ENCODE measurements around the gene KPNA6.
A peak's percentile ranks its signal among the peaks of the same experiment; 100 is the strongest.
"Not testable (repeated sequence)": the region's sequence is repeated elsewhere in the genome, so short reads cannot be mapped to it uniquely, and the experiment has no call there.

Gene KPNA6

DNA sequence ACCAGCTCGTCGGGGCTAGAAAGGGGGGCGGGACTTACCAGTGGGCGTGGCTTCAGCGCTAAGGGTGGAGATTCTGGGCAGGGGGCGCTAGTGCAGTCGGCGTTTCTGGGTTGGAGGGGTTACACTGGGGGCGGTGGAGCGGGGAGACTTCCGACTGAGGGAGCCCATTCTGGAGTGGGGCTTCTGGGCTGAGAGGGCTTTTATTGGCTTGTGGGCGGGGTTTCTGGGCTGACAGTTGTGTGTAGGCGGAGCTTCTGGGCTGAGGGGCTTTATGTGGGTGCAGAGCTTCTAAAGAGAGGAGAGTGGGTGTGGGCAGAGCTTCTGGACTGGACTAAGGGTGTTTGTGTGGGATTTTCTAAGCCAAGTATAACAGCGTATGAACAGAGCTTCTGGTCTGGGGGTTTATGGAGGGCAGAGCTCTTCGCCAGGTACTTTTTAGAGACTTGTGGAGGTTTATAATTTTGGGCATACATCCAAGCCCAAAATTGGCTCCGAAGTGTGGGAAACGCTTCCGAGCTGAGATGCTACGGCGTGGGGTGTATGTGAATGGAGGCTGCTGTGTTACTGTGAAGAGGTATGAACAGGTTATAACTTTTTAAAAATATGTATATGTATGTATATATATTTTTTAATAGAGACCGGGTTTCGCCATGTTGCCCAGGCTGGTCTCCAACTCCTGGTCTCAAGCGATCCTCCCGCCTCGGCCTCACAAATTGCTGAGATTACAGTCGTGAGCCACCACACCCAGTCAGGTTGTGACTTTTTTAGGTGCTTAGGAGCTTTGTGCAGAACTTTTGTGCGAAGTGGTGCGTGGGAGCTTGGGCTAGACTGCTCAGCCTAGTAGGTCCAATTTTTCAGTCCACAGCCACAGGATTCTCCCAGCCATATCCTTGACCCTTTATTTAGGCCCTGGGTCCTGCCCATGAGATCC lies 34.3 kb upstream of the KPNA6 start:
- Histone ChIP-seq H3K9me3 (ENCODE audit: control insufficient read depth, insufficient read depth, low read length) (no peaks in the 10 kb centered on the region), H3K36me3 (ENCODE audit: control insufficient read depth, insufficient read depth, low read length) (peaks cover 20% of the 10 kb centered on the region), H3K4me3 (ENCODE audit: low read depth, low read length) (peak overlapping the region; percentile 89), H3K27me3 (ENCODE audit: control insufficient read depth, insufficient read depth, low read length) (no peaks in the 10 kb centered on the region), H3K9ac (ENCODE audit: low read depth, low read length) (no peak overlapping the region), H3K4me1 (ENCODE audit: control insufficient read depth, insufficient read depth, low read length) (peaks cover 17% of the 10 kb centered on the region)

- Histone ChIP-seq H3K27me3 (ENCODE audit: control insufficient read depth, insufficient read depth, low read length) (no peaks in the 10 kb centered on the region), H3K9ac (ENCODE audit: low read depth, low read length) (no peak overlapping the region), H3K36me3 (ENCODE audit: control insufficient read depth, insufficient read depth, low read length) (peaks cover 20% of the 10 kb centered on the region)
These were observed 33.0 kb upstream of the KPNA6 start for GRCh38 chr1:32074841-32075240.

DNA sequence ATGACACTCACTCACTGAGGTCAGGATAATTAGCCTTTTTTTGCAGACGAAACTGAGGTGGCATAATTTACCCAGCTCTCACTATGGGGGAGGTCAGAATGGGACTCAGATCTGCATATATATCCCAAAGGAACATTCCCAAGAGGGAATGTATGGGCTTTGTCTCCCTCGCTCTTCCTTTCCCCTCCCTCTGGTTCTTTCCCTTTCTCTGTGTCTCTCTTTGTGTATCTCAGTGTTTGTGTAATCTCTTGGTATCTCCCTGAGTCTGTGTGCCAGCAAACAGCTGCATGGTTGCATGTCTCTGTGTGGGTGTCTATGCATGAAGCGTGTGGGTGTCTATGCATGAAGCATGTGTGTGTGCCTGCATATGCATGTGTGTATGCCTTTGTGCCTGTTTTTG lies 30.4 kb upstream of the KPNA6 start:
- no peaks in the 10 kb centered on the region for H3K27me3 ChIP-seq (ENCODE audit: control insufficient read depth, insufficient read depth, low read length)
- H3K9me3 ChIP-seq (ENCODE audit: control insufficient read depth, insufficient read depth, low read length), result no peaks in the 10 kb centered on the region
- peaks cover 3% of the 10 kb centered on the region for H3K4me1 ChIP-seq (ENCODE audit: control insufficient read depth, insufficient read depth, low read length)
- H3K36me3 ChIP-seq (ENCODE audit: control insufficient read depth, insufficient read depth, low read length), result peaks cover 20% of the 10 kb centered on the region
- no peak overlapping the region for H3K4me3 ChIP-seq (ENCODE audit: low read depth, low read length)
- H3K9ac ChIP-seq (ENCODE audit: low read depth, low read length), result no peak overlapping the region

More at GRCh38 chr1:32074841-32075240, 33.0 kb upstream of the KPNA6 start:
- Histone ChIP-seq H3K4me3 (ENCODE audit: low read depth, low read length) (no peak overlapping the region), H3K9me3 (ENCODE audit: control insufficient read depth, insufficient read depth, low read length) (no peaks in the 10 kb centered on the region), H3K4me1 (ENCODE audit: control insufficient read depth, insufficient read depth, low read length) (peaks cover 9% of the 10 kb centered on the region)

GRCh38 chr1:32082022-32082421 lies 25.8 kb upstream of the KPNA6 start:
- Histone ChIP-seq H3K9ac (ENCODE audit: low read depth, low read length) (no peak overlapping the region), H3K9me3 (ENCODE audit: control insufficient read depth, insufficient read depth, low read length) (no peaks in the 10 kb centered on the region), H3K36me3 (ENCODE audit: control insufficient read depth, insufficient read depth, low read length) (peaks cover 9% of the 10 kb centered on the region), H3K27me3 (ENCODE audit: control insufficient read depth, insufficient read depth, low read length) (no peaks in the 10 kb centered on the region), H3K4me1 (ENCODE audit: control insufficient read depth, insufficient read depth, low read length) (no peaks in the 10 kb centered on the region), H3K4me3 (ENCODE audit: low read depth, low read length) (no peak overlapping the region)

GRCh38 chr1:32086381-32086780 lies 21.5 kb upstream of the KPNA6 start:
- not testable (repeated sequence) for H3K36me3 ChIP-seq (ENCODE audit: control insufficient read depth, insufficient read depth, low read length)

DNA sequence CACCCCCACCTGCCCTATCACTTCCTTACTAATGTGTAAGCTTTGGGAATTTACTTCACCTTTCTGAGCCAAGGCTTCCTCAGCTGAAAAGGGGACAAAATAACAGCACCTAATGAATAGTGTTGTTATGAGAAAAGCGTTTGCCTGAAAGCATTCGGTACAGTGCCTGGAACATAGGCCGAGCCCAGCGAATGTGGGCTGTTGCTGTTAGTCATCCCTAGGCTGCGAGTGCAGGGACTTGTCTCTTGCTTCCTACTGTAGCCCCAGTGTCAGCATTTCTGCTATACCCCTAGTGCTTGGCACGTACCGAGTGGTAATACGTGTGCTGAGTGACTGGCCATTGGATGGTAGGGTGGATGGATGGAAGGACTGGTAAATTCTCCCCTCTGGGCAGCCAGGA lies 16.7 kb upstream of the KPNA6 start:
- Histone ChIP-seq H3K27me3 (ENCODE audit: control insufficient read depth, insufficient read depth, low read length) (no peaks in the 10 kb centered on the region), H3K9me3 (ENCODE audit: control insufficient read depth, insufficient read depth, low read length) (no peaks in the 10 kb centered on the region), H3K4me1 (ENCODE audit: control insufficient read depth, insufficient read depth, low read length) (no peaks in the 10 kb centered on the region), H3K9ac (ENCODE audit: low read depth, low read length) (no peak overlapping the region), H3K4me3 (ENCODE audit: low read depth, low read length) (no peak overlapping the region), H3K36me3 (ENCODE audit: control insufficient read depth, insufficient read depth, low read length) (peaks cover 15% of the 10 kb centered on the region)

More at GRCh38 chr1:32086381-32086780, 21.5 kb upstream of the KPNA6 start:
- H3K9me3 ChIP-seq (ENCODE audit: control insufficient read depth, insufficient read depth, low read length); H3K4me3 ChIP-seq (ENCODE audit: low read depth, low read length); H3K27me3 ChIP-seq (ENCODE audit: control insufficient read depth, insufficient read depth, low read length); H3K9ac ChIP-seq (ENCODE audit: low read depth, low read length); H3K4me1 ChIP-seq (ENCODE audit: control insufficient read depth, insufficient read depth, low read length): not testable (repeated sequence)

GRCh38 chr1:32091591-32091990 lies 16.3 kb upstream of the KPNA6 start:
- Histone ChIP-seq H3K36me3 (ENCODE audit: control insufficient read depth, insufficient read depth, low read length) (peaks cover 15% of the 10 kb centered on the region), H3K9ac (ENCODE audit: low read depth, low read length) (no peak overlapping the region)

GRCh38 chr1:32094746-32095521 lies 12.9 kb upstream of the KPNA6 start:
- H3K4me1 ChIP-seq (ENCODE audit: control insufficient read depth, insufficient read depth, low read length), result no peaks in the 10 kb centered on the region
- no peaks in the 10 kb centered on the region for H3K27me3 ChIP-seq (ENCODE audit: control insufficient read depth, insufficient read depth, low read length)
- no peak overlapping the region for H3K9ac ChIP-seq (ENCODE audit: low read depth, low read length)
- peaks cover 19% of the 10 kb centered on the region for H3K36me3 ChIP-seq (ENCODE audit: control insufficient read depth, insufficient read depth, low read length)
- H3K9me3 ChIP-seq (ENCODE audit: control insufficient read depth, insufficient read depth, low read length), result no peaks in the 10 kb centered on the region
- no peak overlapping the region for H3K4me3 ChIP-seq (ENCODE audit: low read depth, low read length)

More at GRCh38 chr1:32091591-32091990, 16.3 kb upstream of the KPNA6 start:
- no peak overlapping the region for H3K4me3 ChIP-seq (ENCODE audit: low read depth, low read length)
- H3K4me1 ChIP-seq (ENCODE audit: control insufficient read depth, insufficient read depth, low read length), result no peaks in the 10 kb centered on the region
- no peaks in the 10 kb centered on the region for H3K9me3 ChIP-seq (ENCODE audit: control insufficient read depth, insufficient read depth, low read length)
- H3K27me3 ChIP-seq (ENCODE audit: control insufficient read depth, insufficient read depth, low read length), result no peaks in the 10 kb centered on the region

DNA sequence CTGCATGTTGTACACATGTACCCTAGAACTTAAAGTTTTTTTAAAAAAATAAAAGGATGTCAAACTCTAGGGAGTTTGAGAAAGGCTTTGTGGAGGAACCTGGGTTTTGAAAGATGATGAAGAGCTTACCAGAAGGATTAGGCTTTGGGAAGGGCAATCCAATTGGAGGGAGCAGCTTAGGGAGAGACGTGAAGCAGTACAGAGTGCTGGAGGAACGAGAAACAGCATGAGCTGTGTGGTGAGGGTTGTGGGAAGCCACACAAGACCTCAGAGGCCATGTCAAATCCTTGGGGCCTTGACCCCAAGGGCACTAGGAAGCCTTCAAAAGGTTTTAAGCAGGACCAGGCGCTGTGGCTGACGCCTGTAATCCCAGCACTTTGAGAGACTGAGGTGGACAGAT lies 8.4 kb upstream of the KPNA6 start:
- Histone ChIP-seq H3K4me1 (ENCODE audit: control insufficient read depth, insufficient read depth, low read length) (no peaks in the 10 kb centered on the region), H3K9me3 (ENCODE audit: control insufficient read depth, insufficient read depth, low read length) (no peaks in the 10 kb centered on the region), H3K36me3 (ENCODE audit: control insufficient read depth, insufficient read depth, low read length) (peaks cover 19% of the 10 kb centered on the region), H3K4me3 (ENCODE audit: low read depth, low read length) (no peak overlapping the region), H3K9ac (ENCODE audit: low read depth, low read length) (no peak overlapping the region), H3K27me3 (ENCODE audit: control insufficient read depth, insufficient read depth, low read length) (no peaks in the 10 kb centered on the region)

DNA sequence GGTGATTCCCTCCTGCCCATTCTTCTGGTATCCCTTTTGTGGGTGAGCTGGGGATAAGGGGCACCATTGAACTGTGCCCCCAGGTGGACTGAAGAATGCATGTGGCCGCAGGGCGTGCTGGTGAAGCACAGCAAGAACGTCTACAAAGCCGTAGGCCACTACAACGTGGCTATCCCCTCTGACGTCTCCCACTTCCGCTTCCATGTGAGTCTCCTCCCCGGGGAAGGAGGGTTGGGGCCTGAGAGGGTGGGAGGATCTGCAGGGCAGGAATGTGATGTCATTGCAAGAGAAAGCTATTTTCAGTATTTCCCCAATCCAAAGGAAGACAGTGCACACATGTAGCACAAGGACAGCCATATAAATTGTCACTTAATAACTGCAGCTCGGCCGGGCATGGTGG lies 7.5 kb upstream of the KPNA6 start:
- H3K36me3 ChIP-seq (ENCODE audit: control insufficient read depth, insufficient read depth, low read length), result peaks cover 16% of the 10 kb centered on the region
- H3K4me1 ChIP-seq (ENCODE audit: control insufficient read depth, insufficient read depth, low read length), result no peaks in the 10 kb centered on the region
- no peak overlapping the region for H3K9ac ChIP-seq (ENCODE audit: low read depth, low read length)
- no peak overlapping the region for H3K4me3 ChIP-seq (ENCODE audit: low read depth, low read length)
- no peaks in the 10 kb centered on the region for H3K9me3 ChIP-seq (ENCODE audit: control insufficient read depth, insufficient read depth, low read length)
- H3K27me3 ChIP-seq (ENCODE audit: control insufficient read depth, insufficient read depth, low read length), result no peaks in the 10 kb centered on the region

DNA sequence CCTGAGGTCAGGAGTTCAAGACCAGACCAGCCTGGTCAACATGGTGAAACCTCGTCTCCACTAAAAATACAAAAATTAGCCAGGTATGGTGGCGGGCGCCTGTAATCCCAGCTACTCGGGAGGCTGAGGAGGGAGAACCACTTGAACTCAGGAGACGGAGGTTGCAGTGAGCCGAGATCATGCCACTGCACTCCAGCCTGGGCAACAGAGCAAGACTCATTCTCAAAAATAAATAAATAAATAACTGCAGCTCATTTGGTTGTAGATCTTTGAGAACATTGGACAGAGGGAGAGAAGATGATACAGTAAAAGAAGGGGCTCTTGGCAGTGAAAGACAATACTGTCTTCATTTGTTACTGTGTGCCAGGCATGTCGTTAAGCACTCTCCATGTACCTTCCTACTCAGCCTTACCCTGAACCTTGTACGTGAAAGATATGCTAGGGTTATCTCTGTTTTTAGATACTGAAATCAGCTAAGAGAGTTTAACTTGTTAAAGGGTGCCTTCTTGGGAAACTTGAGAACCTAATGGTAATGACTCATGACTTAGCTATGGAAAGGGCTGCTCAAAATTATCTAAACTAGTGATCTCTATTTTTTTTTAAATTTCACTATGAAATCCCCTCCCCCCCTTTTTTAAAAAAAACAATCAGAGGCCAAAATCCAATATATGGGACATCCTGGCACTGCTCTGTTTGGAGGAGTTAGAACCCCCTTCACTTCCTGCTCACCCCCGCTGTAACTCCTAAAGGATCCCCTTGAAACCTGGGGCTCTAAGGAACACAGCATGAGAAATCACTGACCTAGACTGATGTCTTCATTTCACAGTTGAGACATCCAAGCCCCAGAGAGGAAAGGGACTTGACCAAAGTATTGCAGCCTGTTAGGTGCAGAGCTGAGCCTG lies 6.8 kb upstream of the KPNA6 start:
- Histone ChIP-seq H3K36me3 (ENCODE audit: control insufficient read depth, insufficient read depth, low read length) (peaks cover 10% of the 10 kb centered on the region), H3K9ac (ENCODE audit: low read depth, low read length) (no peak overlapping the region), H3K27me3 (ENCODE audit: control insufficient read depth, insufficient read depth, low read length) (no peaks in the 10 kb centered on the region), H3K4me1 (ENCODE audit: control insufficient read depth, insufficient read depth, low read length) (no peaks in the 10 kb centered on the region), H3K9me3 (ENCODE audit: control insufficient read depth, insufficient read depth, low read length) (no peaks in the 10 kb centered on the region), H3K4me3 (ENCODE audit: low read depth, low read length) (no peak overlapping the region)
